ENCODE results near the gene RAB20. TPM values are rescaled to one million over a fixed set of nuclear protein-coding genes. Genes with fewer than 3 reads are reported as not detected.

RAB20 gene
- total RNA-seq, 1 donor from 2014 or later = 17.0 TPM

GRCh38 chr13:110523838-110524540 lies 37.5 kb downstream of the RAB20 start:
- H3K4me3 ChIP-seq (ENCODE audit: low read depth, low read length) = no peak overlapping the region
- no peak for TF ChIP-seq CTCF (conservative IDR thresholded peaks at IDR 0.05; ENCODE audit: low read depth, low read length)
- no peak for DNase-seq (ENCODE audit: low read depth)

DNA sequence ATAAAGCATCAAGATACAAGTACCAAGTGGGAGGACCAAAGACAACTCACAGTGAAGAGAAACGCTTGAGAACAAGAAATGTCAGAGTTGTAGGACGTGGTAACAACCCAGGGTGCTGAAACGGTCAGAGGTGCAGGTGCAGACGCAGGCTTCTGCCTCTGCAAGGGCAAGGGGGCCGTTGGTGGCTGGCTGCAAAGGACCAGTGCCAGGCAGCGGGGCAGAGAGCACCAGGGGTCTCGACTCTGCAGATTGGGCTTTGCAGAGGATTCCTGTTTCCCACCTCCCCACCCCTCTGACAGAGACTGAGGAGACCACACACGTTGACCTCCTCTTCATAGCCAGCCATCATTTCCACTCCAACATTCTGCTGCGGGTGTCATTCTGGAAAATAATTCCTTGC lies 38.3 kb downstream of the RAB20 start:
- no peak overlapping the region for H3K4me3 ChIP-seq (ENCODE audit: low read depth, low read length)
- DNase-seq (ENCODE audit: low read depth) = no peak
- TF ChIP-seq CTCF (conservative IDR thresholded peaks at IDR 0.05; ENCODE audit: low read depth, low read length) = no peak

DNA sequence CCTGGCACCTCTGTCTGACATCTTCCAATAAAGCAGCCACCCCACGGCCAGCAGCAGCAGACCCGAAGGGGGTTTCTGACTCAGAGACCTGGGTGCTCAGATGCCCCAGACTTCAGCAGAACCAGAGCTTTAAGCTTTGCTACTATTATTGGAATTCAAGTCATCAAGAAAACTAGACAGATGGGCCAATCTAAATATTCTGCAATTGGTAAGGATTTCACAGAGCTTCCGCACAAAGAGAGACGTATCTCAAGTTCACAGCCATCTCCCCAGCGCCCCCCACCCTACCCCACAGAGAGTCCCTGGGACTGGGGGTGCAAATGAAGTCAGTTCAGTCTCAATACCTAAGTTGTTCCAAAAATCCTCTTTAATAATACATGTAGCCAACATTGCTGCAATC lies 38.8 kb downstream of the RAB20 start:
- H3K4me3 ChIP-seq (ENCODE audit: low read depth, low read length) = no peak overlapping the region
- no peak for TF ChIP-seq CTCF (conservative IDR thresholded peaks at IDR 0.05; ENCODE audit: low read depth, low read length)
- no peak for DNase-seq (ENCODE audit: low read depth)

GRCh38 chr13:110521946-110522345 lies 39.6 kb downstream of the RAB20 start:
- no peak overlapping the region for H3K4me3 ChIP-seq (ENCODE audit: low read depth, low read length)
- TF ChIP-seq CTCF (conservative IDR thresholded peaks at IDR 0.05; ENCODE audit: low read depth, low read length) = no peak
- DNase-seq (ENCODE audit: low read depth) = no peak

DNA sequence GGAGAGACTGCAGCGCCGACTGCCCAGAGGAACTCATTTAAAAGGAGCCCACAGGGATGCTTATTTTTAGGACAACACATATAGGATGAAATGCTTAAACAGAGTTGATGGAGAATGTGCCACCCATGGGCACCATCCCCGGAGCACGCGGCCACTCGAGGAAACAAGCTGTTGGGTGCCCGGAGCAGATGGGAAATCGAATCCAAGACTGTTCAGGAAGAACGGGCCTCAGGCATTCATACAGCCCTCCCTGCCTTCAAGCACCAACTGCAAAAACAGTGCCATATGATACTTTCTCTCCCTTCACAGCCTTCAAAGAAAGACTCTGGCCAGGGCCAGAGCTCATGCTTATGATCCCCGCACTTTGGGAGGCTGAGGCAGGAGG lies 40.2 kb downstream of the RAB20 start:
- TF ChIP-seq CTCF (conservative IDR thresholded peaks at IDR 0.05; ENCODE audit: low read depth, low read length) = no peak
- no peak for DNase-seq (ENCODE audit: low read depth)
- no peak overlapping the region for H3K4me3 ChIP-seq (ENCODE audit: low read depth, low read length)

DNA sequence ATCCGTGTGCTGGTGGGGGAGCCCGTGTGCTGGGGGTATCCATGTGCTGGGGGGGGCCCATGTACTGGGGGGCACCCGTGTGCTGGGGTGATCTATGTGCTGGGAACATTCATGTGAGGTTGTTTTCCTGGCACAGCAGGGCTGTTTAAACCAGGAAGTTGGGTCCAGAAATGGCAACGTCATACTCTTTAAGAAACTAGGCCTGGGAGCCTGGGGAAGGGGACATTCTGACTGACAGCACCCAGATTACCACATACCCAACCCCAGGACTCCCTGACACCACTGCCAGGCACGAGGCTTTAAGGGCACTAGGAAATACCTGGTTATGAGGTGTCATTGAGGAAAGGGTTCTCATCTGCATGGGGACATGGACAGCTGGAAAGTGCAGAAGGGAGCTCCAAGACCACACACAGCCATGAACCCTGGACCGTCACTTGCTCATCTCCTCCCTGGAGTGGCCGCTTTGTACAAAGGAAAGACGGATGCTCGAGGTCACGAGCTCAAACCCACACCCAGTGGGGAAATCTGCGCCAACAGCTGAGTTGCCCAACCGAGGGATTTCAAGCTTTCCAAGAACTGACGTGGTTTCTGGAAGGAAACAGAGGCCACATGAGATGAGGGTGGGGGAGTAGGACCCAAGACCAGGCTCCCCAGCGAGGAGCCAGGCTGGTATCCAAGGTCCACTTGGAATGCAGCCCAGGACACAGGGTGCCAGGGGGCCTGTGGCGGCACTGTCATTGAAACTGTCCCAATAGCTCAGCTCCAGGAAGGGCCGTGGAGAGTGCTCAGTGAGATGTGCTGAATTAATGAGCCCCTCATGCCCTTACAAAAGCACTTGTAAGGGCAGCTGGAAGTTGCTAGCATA lies 40.9 kb downstream of the RAB20 start:
- DNase-seq (ENCODE audit: low read depth) = peak; percentile 54

More for the DNA sequence above, 40.9 kb downstream of the RAB20 start:
- H3K4me3 ChIP-seq (ENCODE audit: low read depth, low read length) = no peak overlapping the region
- TF ChIP-seq CTCF (conservative IDR thresholded peaks at IDR 0.05; ENCODE audit: low read depth, low read length) = no peak

Data from epithelial cell of proximal tubule (primary cell).